ENCODE measurements around the gene MYO18B. TPM values are rescaled to one million over a fixed set of nuclear protein-coding genes. Genes with fewer than 3 reads are reported as not detected.

The MYO18B gene
- total RNA-seq, 1 experiment from 2014 or later, result 0.07 TPM

DNA sequence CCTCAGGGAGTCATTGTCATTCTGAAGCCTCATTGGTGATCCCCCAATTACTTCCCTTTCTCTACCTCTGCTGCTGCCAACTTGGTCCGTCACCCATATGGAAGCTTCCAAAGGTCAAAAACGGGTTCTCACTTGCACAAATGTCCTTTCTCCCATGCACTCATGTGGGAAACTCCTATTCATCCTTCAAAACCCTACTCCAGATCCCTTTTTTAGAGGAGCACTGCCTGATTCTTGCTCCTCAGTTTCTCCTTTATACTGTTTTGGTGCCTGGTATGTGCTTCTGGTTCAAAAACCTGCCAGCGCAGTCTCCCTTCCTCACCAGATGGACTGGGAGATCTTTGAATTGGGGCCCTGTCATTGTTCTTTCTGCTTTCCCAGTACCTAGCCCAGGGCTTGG, 41.9 kb downstream of the MYO18B start:
- CTCF ChIA-PET, result no interaction called here
- Histone ChIP-seq H3K4me1 (no peaks in the 10 kb centered on the region), H3K9me3 (no peaks in the 10 kb centered on the region), H3K36me3 (ENCODE audit: control insufficient read depth, insufficient read depth, low read length) (no peaks in the 10 kb centered on the region), H3K27me3 (replicated peaks; ENCODE audit: control insufficient read depth, insufficient read depth, low read length) (no peaks in the 10 kb centered on the region), H3K4me3 (ENCODE audit: low read depth, low read length) (no peak overlapping the region)
- no TSS peak for BruUV-seq (replicated peaks)
- DNase-seq, result no peak
- POLR2A ChIA-PET, result no interaction called here
- Mint-ChIP-seq H3K4me1 (ENCODE audit: low read depth, unreplicated experiment) (no peaks in the 10 kb centered on the region), H3K27me3 (ENCODE audit: insufficient read depth, unreplicated experiment) (peaks cover 4% of the 10 kb centered on the region), H3K36me3 (ENCODE audit: insufficient read depth, unreplicated experiment) (no peaks in the 10 kb centered on the region), H3K9me3 (ENCODE audit: unreplicated experiment) (no peaks in the 10 kb centered on the region), H3K4me3 (ENCODE audit: unreplicated experiment) (no peak overlapping the region), H3K27ac (ENCODE audit: unreplicated experiment) (no peak overlapping the region)
- TF ChIP-seq, protein P1, sequence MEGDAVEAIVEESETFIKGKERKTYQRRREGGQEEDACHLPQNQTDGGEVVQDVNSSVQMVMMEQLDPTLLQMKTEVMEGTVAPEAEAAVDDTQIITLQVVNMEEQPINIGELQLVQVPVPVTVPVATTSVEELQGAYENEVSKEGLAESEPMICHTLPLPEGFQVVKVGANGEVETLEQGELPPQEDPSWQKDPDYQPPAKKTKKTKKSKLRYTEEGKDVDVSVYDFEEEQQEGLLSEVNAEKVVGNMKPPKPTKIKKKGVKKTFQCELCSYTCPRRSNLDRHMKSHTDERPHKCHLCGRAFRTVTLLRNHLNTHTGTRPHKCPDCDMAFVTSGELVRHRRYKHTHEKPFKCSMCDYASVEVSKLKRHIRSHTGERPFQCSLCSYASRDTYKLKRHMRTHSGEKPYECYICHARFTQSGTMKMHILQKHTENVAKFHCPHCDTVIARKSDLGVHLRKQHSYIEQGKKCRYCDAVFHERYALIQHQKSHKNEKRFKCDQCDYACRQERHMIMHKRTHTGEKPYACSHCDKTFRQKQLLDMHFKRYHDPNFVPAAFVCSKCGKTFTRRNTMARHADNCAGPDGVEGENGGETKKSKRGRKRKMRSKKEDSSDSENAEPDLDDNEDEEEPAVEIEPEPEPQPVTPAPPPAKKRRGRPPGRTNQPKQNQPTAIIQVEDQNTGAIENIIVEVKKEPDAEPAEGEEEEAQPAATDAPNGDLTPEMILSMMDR (IDR thresholded peaks at IDR 0.05; ENCODE audit: insufficient read depth in 1 of 2, low read depth in 1 of 2, low read length in 1 of 2, severe bottlenecking in 1 of 2, unreplicated experiment in 1 of 2), result no peak
- intact Hi-C loops (cut with micrococcal nuclease; ENCODE audit: unreplicated experiment), result no loop called here

DNA sequence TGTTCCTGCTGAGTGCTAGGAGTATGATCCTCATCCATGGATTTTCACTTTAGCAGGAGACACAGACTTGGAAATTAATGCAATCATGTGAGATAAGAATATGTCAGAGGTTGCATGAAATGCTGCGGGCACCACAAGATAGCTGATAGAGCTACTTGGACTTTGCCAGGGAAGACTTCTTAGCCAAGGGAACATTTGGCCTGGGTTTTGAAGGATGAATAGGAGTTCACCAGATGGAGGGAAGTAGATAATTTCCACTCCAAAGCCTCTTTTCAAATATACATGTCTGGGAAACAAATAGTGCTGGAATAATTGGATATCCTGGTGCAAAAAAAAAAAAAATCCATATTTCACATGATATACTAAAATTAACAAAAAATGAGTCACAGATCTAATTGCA, 44.2 kb downstream of the MYO18B start:
- Histone ChIP-seq H3K27me3 (replicated peaks; ENCODE audit: control insufficient read depth, insufficient read depth, low read length) (no peaks in the 10 kb centered on the region), H3K36me3 (ENCODE audit: control insufficient read depth, insufficient read depth, low read length) (no peaks in the 10 kb centered on the region), H3K4me1 (no peaks in the 10 kb centered on the region), H3K9me3 (no peaks in the 10 kb centered on the region), H3K4me3 (ENCODE audit: low read depth, low read length) (no peak overlapping the region)
- Mint-ChIP-seq H3K4me1 (ENCODE audit: low read depth, unreplicated experiment) (no peaks in the 10 kb centered on the region), H3K9me3 (ENCODE audit: unreplicated experiment) (no peaks in the 10 kb centered on the region), H3K4me3 (ENCODE audit: unreplicated experiment) (no peak overlapping the region), H3K36me3 (ENCODE audit: insufficient read depth, unreplicated experiment) (no peaks in the 10 kb centered on the region), H3K27ac (ENCODE audit: unreplicated experiment) (no peak overlapping the region), H3K27me3 (ENCODE audit: insufficient read depth, unreplicated experiment) (peaks cover 11% of the 10 kb centered on the region)
- BruUV-seq (replicated peaks), result no TSS peak
- TF ChIP-seq, protein P1 (IDR thresholded peaks at IDR 0.05; ENCODE audit: insufficient read depth in 1 of 2, low read depth in 1 of 2, low read length in 1 of 2, severe bottlenecking in 1 of 2, unreplicated experiment in 1 of 2), result no peak
- intact Hi-C loops (cut with micrococcal nuclease; ENCODE audit: unreplicated experiment), result no loop called here
- DNase-seq, result no peak
- CTCF ChIA-PET, result interaction anchor here (0.7 kb wide), 1 partner anchor 37 kb away, joined by 3 read pairs; no protein-coding TSS in a partner anchor
- POLR2A ChIA-PET, result no interaction called here

DNA sequence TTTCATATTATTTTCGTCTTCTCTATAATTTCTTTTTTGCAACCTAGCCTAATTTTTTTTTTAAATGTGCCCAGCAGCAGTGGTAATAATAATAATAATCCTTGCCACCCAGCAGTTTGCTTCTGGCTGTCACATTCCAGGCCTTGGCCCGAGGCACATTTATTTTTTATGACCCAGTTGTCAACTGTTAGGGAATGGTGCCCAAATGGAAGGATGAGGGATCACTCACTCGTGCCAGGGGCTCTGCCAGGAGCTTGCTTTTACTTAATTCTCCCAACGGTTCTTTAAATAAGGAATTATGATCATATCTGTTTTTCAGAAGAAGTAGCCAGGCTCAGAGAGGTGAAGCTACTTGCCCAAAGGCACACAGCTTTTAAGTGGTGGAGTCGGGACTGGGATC, 49.6 kb downstream of the MYO18B start:
- intact Hi-C loops (cut with micrococcal nuclease; ENCODE audit: unreplicated experiment), result no loop called here
- TF ChIP-seq, protein P1 (IDR thresholded peaks at IDR 0.05; ENCODE audit: insufficient read depth in 1 of 2, low read depth in 1 of 2, low read length in 1 of 2, severe bottlenecking in 1 of 2, unreplicated experiment in 1 of 2), result no peak
- BruUV-seq (replicated peaks), result no TSS peak
- Histone ChIP-seq H3K36me3 (ENCODE audit: control insufficient read depth, insufficient read depth, low read length) (no peaks in the 10 kb centered on the region), H3K27me3 (replicated peaks; ENCODE audit: control insufficient read depth, insufficient read depth, low read length) (no peaks in the 10 kb centered on the region), H3K4me3 (ENCODE audit: low read depth, low read length) (no peak overlapping the region), H3K9me3 (no peaks in the 10 kb centered on the region), H3K4me1 (no peaks in the 10 kb centered on the region)
- CTCF ChIA-PET, result no interaction called here
- Mint-ChIP-seq H3K4me3 (ENCODE audit: unreplicated experiment) (no peak overlapping the region), H3K9me3 (ENCODE audit: unreplicated experiment) (no peaks in the 10 kb centered on the region), H3K4me1 (ENCODE audit: low read depth, unreplicated experiment) (no peaks in the 10 kb centered on the region), H3K36me3 (ENCODE audit: insufficient read depth, unreplicated experiment) (no peaks in the 10 kb centered on the region), H3K27me3 (ENCODE audit: insufficient read depth, unreplicated experiment) (peaks cover 8% of the 10 kb centered on the region), H3K27ac (ENCODE audit: unreplicated experiment) (no peak overlapping the region)
- POLR2A ChIA-PET, result no interaction called here
- DNase-seq, result no peak
